AG09309 (cell line): Measurements from ENCODE around the gene KCNG4.

Experiments used
- DNase-seq: peaks from one replicate; pipeline ENCODE4 v3.0.0-alpha.2; 2010; ENCODE audit warnings: low read depth
- H3K4me3 ChIP-seq: 2 replicates; pipeline ENCODE4 v1.5.1; 2011; ENCODE audit warnings: mild to moderate bottlenecking, low read depth, low read length, moderate library complexity; ENCODE audit not compliant: control insufficient read depth
- TF ChIP-seq, protein P1 (sequence below): IDR thresholded peaks from 2 replicates; pipeline ENCODE4 v1.5.1; 2011; ENCODE audit warnings: mild to moderate bottlenecking, low read depth, low read length, inconsistent platforms; ENCODE audit not compliant: insufficient read depth, control insufficient read depth; ENCODE audit errors: missing control alignments

The KCNG4 gene

GRCh38 chr16:84239909-84240308 is at the start of gene KCNG4:
Gene KCNG4 (minus strand): TSS chr16:84240012. CDS start chr16:84237485, 2,527 bp downstream.
- no peak for DNase-seq
- H3K4me3 ChIP-seq: no peak within 1 kb of the TSS
- TF ChIP-seq, protein P1, sequence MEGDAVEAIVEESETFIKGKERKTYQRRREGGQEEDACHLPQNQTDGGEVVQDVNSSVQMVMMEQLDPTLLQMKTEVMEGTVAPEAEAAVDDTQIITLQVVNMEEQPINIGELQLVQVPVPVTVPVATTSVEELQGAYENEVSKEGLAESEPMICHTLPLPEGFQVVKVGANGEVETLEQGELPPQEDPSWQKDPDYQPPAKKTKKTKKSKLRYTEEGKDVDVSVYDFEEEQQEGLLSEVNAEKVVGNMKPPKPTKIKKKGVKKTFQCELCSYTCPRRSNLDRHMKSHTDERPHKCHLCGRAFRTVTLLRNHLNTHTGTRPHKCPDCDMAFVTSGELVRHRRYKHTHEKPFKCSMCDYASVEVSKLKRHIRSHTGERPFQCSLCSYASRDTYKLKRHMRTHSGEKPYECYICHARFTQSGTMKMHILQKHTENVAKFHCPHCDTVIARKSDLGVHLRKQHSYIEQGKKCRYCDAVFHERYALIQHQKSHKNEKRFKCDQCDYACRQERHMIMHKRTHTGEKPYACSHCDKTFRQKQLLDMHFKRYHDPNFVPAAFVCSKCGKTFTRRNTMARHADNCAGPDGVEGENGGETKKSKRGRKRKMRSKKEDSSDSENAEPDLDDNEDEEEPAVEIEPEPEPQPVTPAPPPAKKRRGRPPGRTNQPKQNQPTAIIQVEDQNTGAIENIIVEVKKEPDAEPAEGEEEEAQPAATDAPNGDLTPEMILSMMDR: no peak

- no peak for DNase-seq
- TF ChIP-seq, protein P1: no peak
- H3K4me3 ChIP-seq: no peak overlapping the region
Observed at GRCh38 chr16:84288902-84289301, 49.1 kb upstream of the KCNG4 start.

GRCh38 chr16:84286578-84287240 is 46.9 kb upstream of the KCNG4 start:
- DNase-seq: no peak
- no peak overlapping the region for H3K4me3 ChIP-seq
- TF ChIP-seq, protein P1: no peak

GRCh38 chr16:84284154-84284722 is 44.4 kb upstream of the KCNG4 start:
- DNase-seq: no peak
- H3K4me3 ChIP-seq: no peak overlapping the region
- TF ChIP-seq, protein P1: no peak

DNA sequence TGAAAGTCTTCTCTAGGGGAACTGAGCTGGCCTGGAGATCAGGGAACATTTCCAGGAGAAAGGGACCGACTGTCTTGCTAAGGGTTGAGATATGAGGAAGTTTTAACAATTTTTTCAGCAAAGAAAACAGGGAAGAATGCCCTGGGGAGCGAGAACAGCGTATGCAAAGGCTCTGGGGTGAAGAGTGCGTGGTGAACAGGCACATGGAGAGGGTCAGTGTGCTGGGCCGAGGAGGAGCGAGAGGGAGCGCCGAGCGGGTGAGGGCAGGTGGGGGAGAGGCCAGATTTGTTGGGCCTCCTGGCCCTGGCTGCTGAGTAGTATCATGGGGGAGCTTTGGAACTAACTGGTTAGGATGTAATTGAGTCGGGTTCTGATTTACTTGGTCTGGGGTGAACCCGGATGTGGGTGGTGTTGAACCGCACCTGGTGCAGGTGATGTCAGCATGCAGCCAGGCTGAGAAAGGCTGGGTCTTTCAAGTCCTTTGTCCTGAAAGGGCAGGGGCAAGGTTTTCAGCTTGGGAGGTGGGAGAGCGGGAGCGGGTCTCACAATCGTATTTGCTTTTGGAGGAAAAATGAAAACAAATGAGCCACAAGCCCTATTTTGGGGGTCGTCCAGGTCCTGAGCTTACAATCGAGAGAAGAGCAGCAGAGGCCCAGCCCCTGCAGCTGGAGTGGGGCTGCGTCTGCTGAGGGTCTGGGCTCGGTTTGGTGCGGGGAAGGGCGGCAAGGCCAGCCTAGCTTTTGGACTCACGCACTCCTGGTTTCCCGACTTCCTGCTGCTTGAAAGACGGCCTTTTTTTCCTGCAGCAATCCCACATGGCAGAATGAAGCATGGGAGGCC is 43.7 kb upstream of the KCNG4 start:
- no peak for DNase-seq
- no peak overlapping the region for H3K4me3 ChIP-seq
- TF ChIP-seq, protein P1: no peak

- no peak overlapping the region for H3K4me3 ChIP-seq
- TF ChIP-seq, protein P1: no peak
- no peak for DNase-seq
Observed at GRCh38 chr16:84282533-84282932, 42.7 kb upstream of the KCNG4 start.
